HG02884 (cell line): ENCODE results near the gene PSMD3.

Experiments used
- ATAC-seq: cut with Tn5 transposase; IDR thresholded peaks from one replicate; pipeline ENCODE4 v1.9.1; 2021; ENCODE audit warnings: mild to moderate bottlenecking, moderate library complexity; ENCODE audit not compliant: unreplicated experiment

Gene PSMD3

DNA sequence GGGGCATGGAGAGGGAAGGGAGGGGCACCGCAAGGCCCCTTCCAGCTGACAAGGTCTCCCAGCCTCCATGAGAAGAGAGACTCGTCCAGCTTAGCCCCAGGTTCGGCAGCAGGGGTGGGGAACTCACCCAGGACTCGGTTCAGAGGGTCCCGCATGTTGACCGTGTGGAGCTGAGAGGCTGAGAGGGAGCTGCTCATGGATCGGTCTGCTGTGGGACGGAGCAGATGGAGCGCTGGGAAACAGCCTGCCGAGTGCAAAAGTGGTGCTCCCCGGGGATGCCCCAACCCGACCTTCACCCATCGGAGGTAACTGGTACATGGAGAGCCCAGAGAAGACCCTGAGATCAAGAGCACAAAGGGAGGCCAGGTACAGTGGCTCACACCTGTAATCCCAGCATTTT lies 39.5 kb downstream of the PSMD3 start:
- ATAC-seq = no peak

DNA sequence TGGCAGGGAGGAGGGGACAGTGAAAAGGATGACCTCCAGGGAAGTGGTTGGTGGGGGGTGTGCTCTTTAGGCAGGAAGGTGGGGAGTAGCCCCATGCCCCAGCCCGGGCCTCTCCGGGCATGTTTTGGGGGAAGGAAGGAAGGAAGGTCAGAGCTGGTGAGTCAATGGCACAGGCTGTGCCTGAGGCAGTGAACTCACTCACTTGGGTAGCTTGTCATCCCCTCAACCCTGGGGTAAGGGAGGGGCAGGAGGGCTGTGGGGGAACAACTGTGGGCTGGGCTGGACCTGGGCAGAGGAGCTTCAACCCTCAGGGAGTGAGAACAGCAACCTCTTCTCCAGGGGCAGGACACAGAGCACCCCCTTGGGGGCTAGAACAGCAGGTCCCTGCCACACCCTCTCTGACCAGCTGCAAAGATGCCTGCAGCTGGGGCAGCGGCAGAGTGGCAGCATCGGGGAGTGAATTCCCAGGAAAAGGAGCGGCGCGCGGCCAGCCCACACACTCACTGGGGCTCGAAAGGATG lies 40.9 kb downstream of the PSMD3 start:
- ATAC-seq = no peak

DNA sequence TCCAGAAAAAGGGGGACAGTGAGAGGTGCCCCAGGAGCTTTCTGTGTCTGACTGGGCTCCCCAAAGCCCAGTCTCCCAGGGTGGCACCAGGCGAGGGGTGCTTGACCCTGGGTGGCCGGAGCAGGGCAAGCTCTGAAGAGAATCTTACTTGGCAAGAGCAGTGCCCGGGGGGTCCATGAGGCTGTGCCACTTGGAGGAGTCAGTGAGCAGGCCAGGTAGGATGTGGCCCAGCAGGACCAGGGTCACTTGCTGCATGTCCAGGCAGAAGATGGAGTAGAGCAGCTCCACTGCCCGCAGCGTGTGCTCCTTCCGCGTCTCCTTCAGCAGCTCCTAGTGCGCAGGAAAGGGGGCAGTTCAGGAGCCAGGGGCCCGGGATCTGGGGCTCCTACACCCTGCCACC lies 41.9 kb downstream of the PSMD3 start:
- ATAC-seq = no peak

DNA sequence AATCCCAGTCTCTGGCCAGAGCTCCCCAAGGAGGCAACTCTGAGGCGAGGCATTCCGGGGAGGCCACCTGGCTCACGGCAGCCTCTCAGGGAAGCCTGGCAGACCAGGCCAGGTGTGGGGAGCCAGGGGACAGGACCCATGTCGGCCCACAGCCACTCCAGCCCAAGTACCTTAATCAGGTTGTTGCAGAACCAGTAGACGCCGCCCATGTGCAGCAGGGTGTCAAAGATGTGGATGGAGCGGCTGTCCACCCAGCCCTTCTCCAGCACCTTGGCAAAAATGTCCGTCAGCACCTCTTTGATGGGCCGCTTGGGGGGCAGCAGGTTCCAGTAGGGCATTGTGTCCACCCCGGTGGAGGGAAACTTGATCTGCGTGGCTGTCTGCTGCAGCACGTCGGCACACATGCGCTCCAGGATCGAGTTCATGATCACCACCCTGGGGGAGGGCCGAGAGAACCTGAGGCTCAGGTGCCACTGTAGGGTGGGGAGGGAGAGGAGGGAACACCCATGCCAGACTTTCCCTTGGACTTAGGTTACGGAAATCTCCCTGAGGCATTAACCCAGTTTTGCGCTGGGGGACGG lies 42.4 kb downstream of the PSMD3 start:
- no peak for ATAC-seq

DNA sequence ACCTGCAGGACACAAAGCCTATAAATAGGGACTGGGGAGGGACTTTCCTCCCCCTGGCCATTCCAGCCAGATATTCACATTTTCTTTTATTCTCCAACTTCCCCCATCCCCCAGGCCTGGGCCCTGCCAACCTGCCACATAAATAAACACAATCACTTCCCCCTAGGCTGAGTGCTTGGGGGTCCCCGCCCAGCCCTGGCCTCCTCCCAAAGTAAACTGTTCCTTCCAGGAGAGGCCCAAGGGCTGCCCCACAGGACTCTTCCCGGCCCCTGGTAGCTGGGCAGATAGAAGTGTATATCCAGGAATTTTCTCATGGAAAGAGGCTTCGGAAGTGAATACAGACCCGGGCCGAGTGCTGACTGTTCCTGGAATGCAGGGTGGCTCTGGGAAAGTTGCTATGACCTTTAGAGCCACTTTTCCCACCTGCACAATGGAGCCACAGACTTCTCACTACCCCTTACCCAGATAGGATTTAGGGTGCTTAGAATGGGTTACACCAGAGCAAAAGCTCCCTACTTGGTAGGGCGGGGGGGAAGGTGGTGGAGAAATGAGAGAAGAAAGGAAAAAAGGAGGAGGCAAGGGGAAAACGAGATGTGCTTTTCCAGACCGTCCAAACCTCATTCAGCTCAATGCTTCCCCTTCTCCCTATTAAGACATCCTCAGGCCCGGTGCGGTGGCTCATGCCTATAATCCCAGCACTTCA lies 43.1 kb downstream of the PSMD3 start:
- ATAC-seq = no peak

DNA sequence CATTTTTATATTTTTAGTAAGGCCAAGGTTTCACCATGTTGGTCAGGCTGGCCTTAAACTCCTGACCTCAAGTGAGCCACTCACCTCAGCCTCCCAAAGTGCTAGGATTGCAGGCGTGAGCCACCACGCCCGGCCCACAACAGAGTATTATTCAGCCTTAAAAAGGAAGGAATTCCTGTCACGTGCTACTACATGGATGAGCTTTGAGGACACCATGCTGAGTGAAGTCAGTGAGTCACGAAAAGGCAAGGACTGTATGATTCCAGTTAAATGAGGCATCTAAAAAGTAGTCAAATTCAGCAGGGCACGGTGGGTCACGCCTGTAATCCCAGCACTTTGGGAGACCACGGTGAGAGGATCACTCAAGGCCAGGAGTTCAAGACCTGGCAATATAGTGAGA lies 44.3 kb downstream of the PSMD3 start:
- no peak for ATAC-seq

DNA sequence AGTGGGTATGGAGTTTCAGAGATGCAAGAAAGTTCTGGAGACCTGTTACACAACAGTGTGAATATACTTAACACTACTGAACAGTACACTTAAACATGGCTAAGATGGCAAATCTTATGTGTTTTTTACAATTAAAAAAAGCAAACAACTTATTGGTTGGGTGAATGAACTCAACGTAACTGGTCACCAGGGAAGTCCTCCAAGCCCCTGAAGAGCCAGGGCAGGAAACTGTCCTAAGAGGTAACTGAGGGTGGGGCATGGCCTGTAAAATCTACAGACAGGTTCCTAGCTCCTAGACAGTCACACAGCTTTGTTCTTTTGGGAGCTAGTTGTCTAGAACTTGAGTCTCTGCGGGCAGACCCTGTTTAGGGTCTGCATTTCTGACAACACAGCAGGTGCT lies 45.0 kb downstream of the PSMD3 start:
- no peak for ATAC-seq

DNA sequence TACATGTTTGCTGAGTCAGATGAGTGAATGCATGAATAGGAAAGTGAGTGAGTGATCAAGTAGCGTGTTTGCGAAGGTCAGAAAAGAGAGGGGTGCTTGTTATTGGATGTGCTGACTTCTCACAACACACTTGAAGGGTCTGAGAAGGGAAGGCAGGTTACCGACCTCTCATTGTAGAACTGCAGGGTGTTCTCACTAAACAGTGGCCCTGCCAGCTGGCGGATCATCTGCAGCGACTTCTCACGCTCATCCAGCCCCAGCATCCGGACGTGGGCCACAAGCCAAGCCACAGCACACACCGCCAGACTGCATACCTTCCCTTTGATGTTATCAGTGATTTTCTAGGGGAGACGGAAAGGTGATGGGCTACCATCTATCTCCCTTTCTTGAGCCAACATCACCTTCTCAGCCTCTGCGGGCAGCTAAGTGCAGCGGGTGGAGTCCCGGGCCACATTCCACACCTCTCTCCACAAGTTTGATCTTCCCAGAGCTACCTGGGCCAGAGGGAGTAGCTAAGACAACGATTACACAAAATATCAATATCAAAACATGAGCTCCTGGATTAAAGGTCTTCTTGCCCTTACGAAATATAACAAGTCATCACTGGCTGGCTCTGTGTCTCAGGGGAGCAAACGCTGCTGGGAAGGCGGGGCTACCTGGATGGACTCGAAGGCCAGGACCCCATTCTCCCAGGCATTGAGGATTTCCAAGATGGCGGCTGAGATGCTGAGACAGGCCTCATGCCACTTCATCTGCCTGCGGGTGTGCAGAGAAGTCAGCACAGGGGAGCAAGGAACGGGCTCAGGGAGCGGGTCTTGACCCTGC lies 45.6 kb downstream of the PSMD3 start:
- no peak for ATAC-seq

DNA sequence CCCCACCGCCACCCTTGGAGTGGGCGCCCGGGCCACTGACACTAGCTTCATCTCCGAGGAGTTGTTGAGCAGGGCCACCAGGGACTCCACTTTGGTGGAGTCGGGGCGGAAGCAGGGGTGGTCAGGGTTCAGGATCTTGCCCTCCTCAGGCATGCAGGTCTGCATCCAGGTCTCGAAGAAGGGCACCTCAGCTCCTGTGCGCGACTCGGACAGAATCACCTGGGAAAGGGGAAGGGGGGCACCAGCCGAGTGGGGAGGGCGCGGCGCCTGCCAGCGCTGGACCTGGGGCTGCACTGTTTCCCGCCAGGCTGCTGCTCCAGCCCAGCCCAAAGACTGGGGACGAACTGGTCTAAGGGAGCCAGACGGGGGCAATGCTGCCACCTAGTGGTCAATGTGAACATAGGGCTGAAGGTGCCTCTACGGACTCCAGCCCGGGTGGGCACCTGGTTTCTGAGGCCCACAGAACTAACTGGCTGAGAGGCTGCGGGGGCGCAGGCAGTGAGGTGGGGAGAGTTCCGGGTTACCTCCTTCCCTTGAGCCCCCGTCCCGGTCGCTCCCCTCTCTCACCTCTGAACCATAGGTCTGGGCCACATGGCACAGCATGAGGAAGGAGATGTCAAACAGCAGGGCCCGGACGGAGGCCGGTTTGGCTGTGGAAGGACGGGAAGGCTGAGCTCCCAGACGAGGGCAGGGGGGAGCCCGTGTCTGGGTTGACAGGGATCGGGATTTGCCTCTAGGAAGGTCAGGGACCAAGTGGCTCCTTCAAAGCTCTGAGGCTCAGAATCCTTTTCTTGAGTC lies 46.4 kb downstream of the PSMD3 start:
- ATAC-seq = no peak

DNA sequence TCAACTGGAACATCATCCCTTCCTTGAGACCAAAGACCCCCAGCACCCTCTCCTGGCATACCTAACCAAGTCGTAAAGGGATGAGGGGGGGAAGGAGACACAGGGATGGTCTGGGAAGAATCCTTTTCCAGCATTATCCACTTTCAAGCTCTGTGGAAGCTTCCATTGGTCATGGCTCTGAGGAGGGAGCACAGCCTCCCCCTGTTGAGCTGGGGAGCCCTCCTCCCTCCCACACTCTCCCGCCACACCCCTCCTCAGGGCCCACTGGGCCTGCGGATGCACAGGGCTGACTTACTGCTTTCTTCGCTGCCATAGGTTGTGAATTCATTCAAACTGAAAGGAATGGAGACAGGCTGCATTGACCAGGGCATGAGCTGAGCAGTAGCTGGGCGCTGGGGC lies 47.0 kb downstream of the PSMD3 start:
- no peak for ATAC-seq

DNA sequence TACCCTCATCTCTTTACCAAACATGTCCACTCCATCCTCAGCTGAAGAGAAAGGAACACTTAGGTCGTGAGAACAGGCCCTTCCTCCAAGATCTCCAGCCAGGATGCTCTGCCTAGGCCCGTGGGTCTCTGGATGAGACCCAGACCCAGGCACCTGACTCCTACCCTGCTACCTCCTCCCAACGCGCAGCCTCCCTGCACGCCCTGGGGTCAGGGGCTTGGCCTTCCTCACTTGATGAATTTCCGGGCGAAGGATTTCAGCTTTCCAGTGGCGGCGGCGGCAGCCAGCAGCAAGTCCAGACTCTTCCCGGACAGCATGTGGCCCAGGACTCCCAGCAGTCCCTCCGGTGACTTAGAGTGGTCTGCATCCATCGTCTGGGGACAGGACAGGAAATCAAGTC lies 48.0 kb downstream of the PSMD3 start:
- ATAC-seq = no peak

DNA sequence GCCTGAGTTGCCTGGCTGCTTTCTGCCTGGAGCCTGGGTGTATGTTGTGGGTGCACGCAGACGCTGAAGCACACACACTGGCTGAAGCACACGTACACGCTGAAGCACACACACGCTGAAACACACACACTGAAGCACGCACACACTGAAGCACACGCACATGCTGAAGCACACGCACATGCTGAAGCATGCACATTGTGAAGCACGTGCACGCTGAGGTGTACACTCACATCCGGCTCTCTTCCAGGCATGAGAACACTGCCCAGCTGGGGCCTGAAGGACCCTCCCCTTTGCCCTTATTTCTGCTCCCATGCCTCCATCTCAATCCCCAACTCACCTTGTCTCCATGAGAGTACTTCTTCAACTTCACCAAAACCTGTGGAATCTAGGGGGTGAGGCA lies 51.1 kb downstream of the PSMD3 start:
- ATAC-seq = no peak

DNA sequence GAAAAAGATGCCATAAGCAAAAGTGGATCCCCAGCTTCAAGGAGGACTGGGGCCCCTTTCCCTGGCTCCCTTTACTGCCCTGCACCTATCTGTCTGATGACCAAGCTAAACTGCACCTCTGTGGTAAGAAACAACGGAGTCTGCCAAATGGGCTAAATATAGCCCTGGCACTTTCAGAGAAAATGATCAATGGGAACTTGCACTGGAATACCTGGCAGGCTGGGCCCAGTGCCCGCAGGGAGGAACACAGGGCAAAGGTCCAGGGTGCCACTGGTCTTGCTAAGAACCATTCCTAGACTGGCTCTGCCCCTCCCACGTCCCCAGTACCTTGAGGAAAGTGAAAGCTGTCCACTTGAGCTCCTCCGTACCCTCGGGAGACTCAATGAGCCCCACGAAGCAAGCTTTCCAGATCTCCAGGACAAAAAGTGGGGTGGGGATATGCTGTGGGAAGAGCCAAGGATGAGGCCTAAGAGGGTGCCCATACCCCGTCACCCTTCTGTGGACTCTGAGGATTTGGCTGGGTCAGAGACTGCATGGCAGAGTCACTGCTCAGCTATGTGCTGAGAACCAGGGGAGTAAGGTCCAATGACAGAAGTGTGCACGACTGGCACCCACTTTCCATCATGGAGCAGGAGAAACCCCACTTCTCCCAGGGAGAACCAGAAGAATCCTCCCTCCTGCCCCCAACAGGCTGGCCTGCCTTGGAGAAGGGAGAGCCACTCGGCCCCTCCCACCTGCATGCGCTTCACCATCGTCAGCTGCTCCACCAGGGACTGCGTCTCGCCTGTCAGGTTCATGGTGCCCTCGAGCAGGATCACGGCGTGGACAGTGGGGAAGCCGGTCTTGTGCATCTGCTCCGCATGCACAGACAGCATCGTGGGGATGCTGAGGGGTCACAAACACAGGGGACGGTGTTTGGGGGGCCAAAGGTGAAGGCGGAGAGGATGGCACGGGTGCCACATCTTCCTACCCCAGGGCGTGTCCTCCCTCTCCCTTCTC lies 52.0 kb downstream of the PSMD3 start:
- ATAC-seq = no peak

DNA sequence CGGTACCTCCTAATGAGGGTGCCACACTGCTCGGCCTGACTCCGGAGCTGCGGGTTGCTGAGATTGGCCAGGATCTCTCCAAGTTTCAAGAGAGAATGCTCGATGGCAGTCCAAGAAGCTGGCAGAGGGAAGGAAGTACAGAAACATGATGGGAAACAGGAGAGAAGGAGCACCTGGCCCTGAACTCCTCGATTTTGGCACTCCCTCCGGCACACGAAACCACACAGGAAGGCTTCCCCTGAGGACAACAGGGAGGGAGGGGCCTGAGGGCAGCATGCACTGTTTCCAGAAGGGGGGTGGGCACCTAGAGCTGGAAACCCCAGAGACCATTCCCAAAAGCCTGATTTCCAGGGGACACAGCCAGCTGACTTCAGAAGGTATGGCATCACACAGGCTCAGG lies 52.7 kb downstream of the PSMD3 start:
- no peak for ATAC-seq

DNA sequence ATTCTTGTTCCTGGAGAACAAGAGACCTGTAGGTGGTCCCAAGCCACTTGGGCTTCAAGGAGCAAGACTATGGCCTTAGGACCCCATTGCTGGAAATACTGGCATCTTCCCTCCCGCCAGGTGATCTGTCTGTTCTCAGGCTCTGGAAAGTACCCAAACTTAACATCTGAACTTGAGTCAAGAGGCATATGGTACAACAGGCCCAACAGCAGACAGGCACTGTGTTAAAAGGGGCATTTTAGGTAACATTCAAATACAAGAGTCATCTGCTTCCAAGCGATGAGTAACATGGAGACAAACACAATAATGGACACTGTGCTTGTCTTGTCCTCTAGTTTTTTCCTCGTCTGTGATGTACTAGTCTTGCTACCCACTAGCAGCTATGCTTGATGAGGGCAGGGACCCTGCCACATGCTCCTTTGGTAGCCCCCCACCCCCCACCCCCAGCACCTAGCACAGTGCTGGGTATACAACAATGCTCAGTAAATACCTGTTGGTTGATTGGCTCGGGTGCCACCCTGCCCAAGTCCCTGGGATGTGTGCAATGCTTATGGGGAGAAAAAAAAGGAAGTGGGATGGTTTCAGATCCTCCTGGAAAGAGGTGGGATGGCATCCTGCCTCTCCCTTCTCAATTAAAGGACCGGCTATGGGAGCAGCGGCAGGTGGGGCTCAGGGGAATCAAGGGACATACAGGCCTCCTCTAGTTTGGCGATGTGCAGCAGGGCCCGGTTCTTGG lies 54.0 kb downstream of the PSMD3 start:
- ATAC-seq = no peak

DNA sequence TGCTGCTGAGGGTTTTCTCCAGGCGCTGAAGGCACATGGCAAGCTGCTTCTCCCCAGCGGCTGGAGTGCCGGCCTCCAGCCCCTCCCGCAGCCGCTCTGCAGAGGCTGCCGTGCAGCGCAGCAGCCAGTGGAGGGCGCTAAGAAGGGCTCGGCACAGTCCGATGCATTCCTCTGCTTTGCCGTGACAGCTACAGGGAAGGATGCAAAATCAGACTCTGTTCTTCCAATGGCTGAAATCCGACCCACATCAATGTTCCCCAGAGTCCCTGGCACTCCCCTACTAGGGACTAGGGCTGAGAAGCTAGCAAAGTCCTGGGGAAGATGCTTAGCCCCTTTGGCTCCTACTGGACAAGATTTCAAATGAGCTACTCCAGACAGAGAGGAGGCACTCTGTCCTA lies 54.6 kb downstream of the PSMD3 start:
- ATAC-seq = no peak

DNA sequence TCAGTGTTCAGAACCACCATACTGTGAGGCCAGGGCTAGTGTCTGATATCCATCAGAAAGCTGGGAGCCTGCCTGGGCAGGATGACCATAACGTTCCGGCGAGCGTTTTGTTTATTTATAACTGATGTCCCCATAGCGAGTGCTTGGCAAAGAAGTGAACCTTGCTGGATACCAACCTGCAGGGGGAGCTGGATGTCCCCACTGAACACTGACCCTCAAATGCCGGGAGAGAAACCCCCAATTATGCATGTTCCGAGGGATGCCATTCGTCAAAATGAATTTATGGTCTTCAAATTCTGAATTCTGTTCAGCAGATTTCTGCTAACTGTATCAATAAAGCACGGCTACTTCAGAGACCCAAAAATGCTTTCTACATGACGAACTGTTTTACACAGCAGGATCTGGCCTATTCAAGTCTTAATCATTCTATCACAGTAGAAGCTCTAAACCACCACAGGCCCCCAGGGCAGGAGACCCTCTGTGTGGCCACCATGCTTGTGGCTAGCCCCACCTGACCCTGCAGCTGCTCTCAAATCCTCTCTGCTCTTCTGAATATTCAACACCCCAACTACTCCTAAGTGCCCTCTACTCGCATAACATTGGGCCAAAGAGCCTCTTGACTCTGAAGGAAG lies 58.4 kb downstream of the PSMD3 start:
- ATAC-seq = no peak

DNA sequence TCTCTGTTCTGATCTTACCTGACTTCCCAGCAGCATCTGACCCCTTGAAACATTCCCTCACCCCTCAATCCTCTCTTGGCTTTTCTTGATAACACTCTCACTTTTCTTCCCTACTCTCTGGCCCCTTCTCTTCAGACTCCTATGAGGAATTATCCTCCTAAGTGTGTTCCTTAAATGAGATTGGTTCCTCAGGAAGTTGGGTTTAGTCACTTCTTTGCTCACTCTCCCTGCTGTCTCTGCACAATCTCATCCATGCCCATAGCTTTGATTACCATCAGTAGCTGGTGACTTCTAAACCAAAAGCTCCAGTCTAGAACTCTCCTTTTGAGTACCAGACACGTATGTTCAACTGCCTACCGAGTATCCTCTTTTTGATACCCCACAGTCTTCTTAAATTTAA lies 60.6 kb downstream of the PSMD3 start:
- no peak for ATAC-seq
